ENCODE measurements around the gene COL5A1.

DNA sequence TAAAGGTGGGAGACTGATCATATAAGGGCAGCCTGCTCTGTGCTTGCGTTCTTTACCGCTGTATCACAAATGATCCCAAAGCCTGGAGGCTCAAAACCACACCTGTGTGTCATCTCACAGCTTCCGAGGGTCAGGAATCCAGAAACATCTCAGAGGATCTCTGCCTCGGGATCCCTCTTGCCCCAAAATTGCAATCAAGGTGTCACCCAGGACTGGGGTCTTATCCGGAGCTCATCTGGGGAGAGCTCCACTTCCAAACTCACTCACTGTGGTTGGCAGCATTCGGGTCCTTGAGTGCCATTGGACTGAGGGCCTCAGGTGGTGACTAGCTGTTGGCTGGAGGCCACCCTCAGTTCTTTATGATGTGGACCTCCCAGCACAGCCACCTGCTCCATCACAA lies 212.3 kb downstream of the COL5A1 start:
- TF ChIP-seq CREB1 (IDR thresholded peaks at IDR 0.05; ENCODE audit: low read depth) (no peak), YY1 (IDR thresholded peaks at IDR 0.05; ENCODE audit: low read depth) (no peak), CEBPB (IDR thresholded peaks at IDR 0.05) (no peak), REST (IDR thresholded peaks at IDR 0.05; ENCODE audit: low read depth) (no peak), ZBTB7A (IDR thresholded peaks at IDR 0.05; ENCODE audit: low read depth) (no peak), TAF1 (IDR thresholded peaks at IDR 0.05; ENCODE audit: low read depth) (no peak), FOXM1 (IDR thresholded peaks at IDR 0.05; ENCODE audit: borderline replicate concordance, low read depth) (no peak), TEAD4 (IDR thresholded peaks at IDR 0.05) (no peak), EP300 (IDR thresholded peaks at IDR 0.05; ENCODE audit: borderline replicate concordance) (no peak), RAD21 (IDR thresholded peaks at IDR 0.05; ENCODE audit: low read depth) (no peak), TCF12 (IDR thresholded peaks at IDR 0.05; ENCODE audit: low read depth) (no peak)
- TF ChIP-seq, protein P1, sequence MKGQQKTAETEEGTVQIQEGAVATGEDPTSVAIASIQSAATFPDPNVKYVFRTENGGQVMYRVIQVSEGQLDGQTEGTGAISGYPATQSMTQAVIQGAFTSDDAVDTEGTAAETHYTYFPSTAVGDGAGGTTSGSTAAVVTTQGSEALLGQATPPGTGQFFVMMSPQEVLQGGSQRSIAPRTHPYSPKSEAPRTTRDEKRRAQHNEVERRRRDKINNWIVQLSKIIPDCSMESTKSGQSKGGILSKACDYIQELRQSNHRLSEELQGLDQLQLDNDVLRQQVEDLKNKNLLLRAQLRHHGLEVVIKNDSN (IDR thresholded peaks at IDR 0.05) = no peak
- TF ChIP-seq, protein P2, sequence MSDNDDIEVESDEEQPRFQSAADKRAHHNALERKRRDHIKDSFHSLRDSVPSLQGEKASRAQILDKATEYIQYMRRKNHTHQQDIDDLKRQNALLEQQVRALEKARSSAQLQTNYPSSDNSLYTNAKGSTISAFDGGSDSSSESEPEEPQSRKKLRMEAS (IDR thresholded peaks at IDR 0.05) = no peak

Data from Ishikawa (cell line).